CD1c-positive myeloid dendritic cell (primary cell): Measurements from ENCODE around the gene CPNE2.

Experiments used
- DNase-seq: peaks from one replicate; pipeline ENCODE4 v3.0.0-alpha.2; 2016; ENCODE audit errors: extremely low spot score

The CPNE2 gene

DNA sequence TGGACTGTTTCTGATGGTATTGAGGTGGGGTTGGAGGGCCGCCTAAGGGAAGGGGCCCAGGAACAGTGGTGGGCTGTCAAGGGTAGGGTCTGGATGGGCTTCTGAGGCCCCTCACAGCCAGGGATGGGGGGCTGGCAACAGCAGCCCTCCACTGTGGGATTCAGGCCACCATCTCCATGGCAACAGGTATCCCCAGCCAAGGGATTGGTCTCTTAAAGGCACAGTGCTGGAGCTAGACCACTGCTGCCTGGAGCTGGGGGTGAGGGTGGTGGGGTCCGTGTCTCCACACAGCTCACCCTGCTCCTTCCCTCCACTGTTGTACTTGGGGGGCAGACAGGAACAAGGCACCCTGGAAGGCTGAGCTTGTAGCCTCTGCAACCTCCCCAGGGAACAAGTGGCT is 51.6 kb downstream of the CPNE2 start:
- no peak for DNase-seq

DNA sequence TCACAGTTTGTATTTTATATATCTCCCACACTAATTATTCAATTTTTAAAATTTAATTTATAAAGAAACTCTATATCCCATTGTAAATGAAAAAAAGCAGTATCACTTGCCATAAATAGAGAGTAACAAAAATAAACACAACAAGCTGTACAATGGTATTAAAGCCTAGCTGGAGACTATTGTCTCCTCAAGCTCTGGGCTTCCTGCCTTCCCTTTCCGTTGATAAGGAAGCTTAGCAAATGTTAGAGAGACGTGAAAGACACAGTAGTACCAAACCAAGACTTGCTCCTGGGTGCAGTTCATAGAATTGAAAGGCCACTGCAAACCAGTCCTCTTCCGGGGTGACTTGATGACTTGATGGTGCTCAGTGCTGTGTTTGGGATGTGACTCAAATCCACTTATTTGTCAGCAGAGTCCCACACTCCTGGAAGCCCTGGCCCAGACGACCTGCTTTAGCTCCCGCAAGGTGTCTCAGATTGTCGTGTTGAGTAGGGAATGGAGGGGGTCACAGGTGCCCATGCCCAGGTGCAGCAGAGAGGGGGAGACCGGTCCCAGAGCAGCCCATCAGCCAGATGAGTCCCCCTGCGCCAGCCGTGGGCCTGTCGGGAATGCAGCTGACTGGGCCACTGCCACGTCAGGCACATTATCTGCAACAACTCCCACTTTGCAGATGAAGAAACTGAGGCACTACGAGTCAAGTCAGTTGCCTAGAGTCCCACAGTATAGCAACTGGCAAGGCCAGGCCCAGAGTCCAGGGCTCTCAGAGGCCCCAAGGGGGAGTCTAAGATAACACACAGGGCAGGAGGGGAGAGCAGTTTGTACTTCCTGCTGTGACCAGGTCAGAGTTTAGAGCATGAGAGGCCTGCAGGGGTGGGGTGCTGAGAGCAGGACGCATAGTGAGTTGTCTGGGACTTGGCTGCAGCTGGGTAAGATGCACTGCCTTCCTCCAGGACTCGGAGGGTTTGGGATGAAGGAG is 53.0 kb downstream of the CPNE2 start:
- no peak for DNase-seq

- peak; percentile 64 for DNase-seq
These were observed 53.8 kb downstream of the CPNE2 start for GRCh38 chr16:57146040-57146647.

DNA sequence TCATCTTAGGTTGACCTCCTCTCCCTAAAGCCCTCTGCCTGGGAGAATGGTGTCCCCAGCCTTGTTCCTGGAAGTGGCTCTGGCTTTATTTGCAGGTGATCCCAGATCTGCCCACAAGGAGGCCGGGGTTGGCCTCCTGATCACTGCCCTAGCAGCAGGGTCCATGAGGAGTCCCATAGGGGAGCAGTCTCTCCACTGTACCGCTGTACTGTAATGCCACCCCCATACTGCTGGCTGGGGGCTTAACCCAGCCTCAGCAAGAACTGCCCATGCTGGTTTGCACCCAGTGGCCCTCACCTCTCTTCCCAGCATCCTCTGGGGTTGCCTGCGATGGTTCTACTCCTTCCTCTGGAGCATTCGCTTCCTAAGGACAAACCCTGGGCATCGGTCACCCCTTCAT is 54.4 kb downstream of the CPNE2 start:
- DNase-seq = no peak

GRCh38 chr16:57147381-57148221 is 55.2 kb downstream of the CPNE2 start:
- peak; percentile 40 for DNase-seq

- DNase-seq = no peak
These were observed 56.1 kb downstream of the CPNE2 start for GRCh38 chr16:57148481-57148880.

GRCh38 chr16:57149391-57149790 is 57.0 kb downstream of the CPNE2 start:
- DNase-seq = no peak

- no peak for DNase-seq
These were observed 58.4 kb downstream of the CPNE2 start for GRCh38 chr16:57150682-57151330.

GRCh38 chr16:57151369-57151768 is 59.0 kb downstream of the CPNE2 start:
- DNase-seq = no peak

- no peak for DNase-seq
These were observed 60.0 kb downstream of the CPNE2 start for GRCh38 chr16:57152096-57153093.

DNA sequence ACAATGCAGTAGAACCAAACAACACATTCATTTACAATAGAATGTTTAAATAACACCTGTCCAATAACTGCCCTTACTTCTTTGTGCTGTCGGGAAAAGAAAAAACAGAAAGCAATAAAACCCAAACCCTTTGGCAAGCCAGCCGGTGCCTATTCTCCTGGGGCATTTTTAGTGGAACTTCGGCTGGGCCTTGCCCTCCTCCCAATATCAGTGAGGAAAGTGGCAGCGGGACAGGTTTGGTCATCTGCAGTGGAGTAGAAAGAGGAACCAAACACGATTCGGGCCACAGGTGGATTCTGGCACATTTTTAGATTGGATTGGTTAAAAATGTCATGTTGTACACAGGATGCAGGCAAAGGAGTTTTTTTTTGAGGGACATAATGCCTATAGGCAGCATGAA is 61.5 kb downstream of the CPNE2 start:
- DNase-seq = no peak

DNA sequence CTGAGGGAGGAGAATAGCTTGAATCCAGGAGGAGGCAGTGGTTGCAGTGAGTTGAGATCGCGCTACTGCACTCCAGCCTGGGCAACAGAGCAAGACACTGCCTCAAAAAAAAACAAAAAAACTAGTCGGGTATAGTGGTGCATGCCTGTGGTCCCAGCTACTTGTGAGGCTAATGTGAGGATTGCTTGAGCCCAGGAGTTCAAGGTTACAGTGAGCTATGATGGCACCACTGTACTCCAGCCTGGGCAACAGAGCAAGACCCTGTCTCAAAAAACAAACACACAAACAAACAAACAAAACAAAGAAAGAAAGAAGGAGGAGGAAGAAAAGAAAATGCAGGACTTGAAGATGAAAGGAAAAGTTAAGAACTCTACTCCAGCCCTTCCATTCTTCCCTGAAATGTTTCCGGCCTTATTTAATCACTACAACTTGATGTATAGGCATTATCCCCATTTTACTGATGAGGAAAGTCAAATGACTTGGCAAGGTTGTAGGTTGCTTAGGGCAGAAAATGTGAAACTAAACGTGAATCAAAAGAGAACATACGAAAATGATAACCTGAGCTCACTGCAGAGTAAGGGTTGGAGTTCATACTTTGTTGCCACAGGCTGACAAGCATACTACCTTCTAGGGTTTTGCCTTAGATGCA is 63.4 kb downstream of the CPNE2 start:
- DNase-seq = no peak

GRCh38 chr16:57156351-57156703 is 63.9 kb downstream of the CPNE2 start:
- DNase-seq = no peak

DNA sequence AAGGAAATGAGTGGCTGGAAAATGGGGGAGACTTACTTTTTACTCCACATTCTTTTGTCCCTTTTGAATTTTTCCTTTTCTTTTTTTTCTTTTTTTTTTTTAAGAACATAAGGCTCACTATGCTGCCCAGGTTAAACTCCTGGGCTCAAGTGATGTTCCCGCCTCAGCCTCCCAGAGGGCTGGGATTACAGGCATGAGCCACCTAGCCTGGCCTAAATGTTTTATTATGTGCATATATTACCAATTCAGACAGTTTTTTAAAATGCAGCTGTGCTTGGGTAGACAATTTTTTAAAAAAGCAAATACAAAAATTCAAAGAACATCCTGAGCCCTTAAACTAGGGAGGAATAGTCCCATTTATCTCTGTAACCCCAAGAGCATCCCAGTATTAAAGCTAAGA is 65.2 kb downstream of the CPNE2 start:
- DNase-seq = no peak

DNA sequence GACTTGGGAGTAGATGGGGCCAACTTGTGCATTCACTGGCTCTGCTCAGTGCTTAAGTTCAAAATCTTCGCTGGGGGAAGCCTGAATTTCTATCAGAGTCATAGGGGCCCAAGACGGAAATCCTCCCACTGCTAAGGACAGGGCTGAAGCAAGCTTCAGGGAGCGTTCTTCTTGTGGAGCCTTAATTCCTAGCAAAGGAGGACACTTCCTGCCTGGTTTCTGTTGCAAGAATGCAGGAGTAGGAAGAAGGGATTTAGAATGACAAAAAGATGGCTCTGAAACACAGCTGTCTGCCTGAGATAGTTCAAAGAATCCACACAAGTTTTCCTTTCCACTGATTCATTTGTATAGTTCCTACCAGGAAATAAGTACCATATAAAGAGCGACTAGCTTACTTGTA is 67.1 kb downstream of the CPNE2 start:
- DNase-seq = no peak

GRCh38 chr16:57163842-57164241 is 71.5 kb downstream of the CPNE2 start:
- no peak for DNase-seq

GRCh38 chr16:57165483-57165882 is 73.1 kb downstream of the CPNE2 start:
- no peak for DNase-seq

- no peak for DNase-seq
These were observed 73.6 kb downstream of the CPNE2 start for GRCh38 chr16:57165938-57166337.

DNA sequence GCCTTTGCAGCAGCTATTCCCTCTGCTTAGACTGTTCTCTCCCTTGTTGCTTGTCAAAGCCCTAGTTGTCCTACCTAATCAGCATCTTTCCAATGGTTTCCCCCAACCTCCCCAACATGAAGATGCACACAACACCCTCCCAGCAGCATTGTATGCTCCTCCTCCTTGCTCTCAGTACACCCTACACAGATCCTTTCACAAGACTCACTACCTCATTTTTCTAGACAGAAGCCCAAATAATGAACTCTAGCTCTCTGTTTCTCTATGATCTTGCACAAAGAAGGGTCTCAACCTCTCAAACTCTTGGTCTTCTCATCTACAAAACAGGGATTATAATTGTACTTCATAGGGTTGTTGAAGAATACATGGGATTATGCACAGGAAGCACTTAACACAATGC is 74.1 kb downstream of the CPNE2 start:
- DNase-seq = no peak

- DNase-seq = peak; percentile 60
These were observed 74.6 kb downstream of the CPNE2 start for GRCh38 chr16:57166951-57167350.
